Measurements from ENCODE around the gene SLC14A1.

GRCh38 chr18:45786941-45787340 is 63.0 kb downstream of the SLC14A1 start:
- TF ChIP-seq CTCF (IDR thresholded peaks at IDR 0.05) (no peak), POLR2A (IDR thresholded peaks at IDR 0.05) (no peak)
